Islet of Langerhans (tissue), 1 donor: Measurements from ENCODE around the gene ANTXRL.
"Not testable (repeated sequence)": the region's sequence is repeated elsewhere in the genome, so short reads cannot be mapped to it uniquely, and the experiment has no call there.

Experiments
- FAIRE-seq: peaks from one replicate; lab custom pipeline; 2011; peaks lifted over from hg19 to GRCh38; lab: Jason Lieb, UNC

The ANTXRL gene

GRCh38 chr10:46273506-46274477, 13.0 kb upstream of the ANTXRL start:
- FAIRE-seq, result no peak

GRCh38 chr10:46277840-46278239, 9.0 kb upstream of the ANTXRL start:
- no peak for FAIRE-seq

DNA sequence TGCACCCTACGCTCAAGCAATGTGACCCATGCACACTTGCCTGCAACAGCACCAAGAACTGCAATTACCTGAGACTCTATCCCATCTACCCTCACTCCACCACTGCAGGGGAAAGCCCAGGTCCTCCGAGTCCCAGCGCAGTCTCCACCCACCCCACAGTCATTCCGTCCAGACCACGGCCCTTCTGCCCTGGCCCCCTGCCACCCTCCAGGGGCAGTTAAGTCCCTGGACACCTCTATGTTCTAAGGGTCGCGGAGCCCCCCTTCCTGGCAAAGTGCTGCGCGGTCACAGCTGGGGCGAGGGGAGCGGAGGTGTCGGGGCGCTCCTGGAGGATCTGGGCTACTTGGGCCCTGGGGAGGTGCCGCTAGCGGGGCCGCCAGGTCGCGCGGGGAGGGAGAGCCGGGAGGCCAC, 4.4 kb upstream of the ANTXRL start:
- not testable (repeated sequence) for FAIRE-seq

- no peak for FAIRE-seq
Measured at GRCh38 chr10:46282842-46283574, 3.8 kb upstream of the ANTXRL start.

GRCh38 chr10:46283580-46284285, 3.1 kb upstream of the ANTXRL start:
- no peak for FAIRE-seq

DNA sequence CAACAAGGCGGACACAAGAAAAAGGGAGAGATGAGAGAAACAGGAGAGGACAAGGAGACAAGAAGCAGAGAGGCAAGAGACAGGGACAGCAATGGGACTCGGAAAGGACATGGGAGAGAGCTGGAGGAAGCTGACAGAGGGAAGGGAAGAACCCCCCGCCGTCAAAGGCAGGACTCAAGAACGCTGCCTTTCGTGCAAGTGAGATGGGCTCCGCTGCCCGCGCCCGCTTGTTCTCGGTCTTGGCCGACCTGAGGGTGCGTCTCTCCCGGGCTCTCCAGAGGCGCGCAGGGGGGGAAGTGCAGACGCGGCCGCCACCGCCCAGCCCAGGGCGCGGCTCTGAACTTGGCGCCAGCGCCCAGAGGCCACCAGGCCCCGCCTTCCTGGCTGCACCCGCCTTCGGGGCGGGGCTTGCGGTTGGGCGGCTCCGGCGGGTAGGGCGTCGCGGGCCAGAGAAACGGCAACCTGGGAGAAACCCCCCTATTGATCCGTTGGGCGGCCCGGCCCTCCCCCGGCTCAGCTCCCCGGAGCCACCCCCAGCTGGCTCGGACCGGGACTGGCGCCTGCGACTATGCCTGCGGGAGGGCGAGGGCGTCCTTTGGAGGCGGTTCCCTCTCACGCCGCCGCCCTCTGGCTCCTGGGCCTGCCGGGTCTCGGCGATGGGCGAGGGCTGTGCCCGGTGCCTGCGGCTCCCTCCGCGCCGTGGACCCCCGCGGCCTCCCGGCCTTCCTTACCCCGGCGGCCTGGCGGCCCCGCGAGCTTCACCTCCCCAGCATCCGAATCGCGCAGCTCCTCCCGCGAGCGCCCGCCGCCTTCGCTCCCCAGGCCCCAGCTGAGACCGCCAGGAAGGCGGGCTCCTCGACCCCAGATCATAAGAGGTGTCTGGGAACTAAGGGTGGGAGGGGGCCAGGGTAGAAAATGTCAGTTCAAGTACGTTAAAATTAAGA, 2.2 kb upstream of the ANTXRL start:
- FAIRE-seq, result no peak

DNA sequence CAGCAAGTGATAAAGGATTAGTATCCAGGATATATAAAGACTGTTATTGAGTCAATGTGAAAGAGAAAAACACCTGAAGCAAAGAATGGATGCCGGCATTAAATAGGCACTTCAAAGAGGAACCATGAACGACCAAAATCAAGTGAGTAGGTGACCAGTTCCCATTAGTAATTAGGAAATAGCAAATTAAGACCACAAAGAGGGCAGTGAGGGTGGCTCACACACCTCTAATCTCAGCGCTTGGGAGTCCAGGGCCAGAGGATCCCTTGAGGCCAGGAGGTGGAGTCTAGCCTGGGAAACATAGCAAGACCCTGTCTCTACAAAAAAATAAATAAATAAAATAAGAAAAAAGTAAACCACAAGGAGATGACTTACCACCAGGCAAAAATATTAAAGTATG, 1.5 kb upstream of the ANTXRL start:
- FAIRE-seq, result no peak

DNA sequence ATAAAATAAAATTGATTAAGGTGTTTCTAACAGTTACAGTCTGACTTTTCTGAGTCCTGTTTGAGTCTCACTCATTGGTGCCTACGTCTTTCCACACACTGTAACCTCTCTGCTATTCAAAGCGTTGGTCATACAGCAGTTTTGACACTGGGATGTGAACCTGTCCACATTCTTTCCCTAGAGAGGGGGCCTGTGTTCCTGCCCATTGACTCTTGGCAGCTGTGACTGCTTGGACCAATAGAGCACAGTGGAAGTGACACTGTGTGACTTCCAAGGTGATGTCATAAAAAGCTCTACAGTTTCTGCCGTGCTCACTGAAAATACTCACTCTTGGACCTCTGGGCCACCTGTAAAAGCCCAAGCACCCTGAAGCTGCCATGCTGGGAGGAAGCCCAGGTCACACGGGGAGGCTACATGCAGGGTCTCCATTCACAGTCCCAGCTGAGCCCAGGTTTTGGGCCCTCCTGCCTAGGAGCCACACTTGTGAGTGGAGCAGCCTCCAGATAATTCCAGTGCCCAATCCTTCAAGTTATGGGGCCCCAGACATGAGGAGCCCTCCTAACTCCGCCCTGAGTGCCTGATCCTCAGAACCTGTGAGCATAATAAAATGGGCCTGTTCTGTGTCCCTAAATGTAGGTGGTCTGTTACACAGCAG, 704 bp upstream of the ANTXRL start:
- no peak for FAIRE-seq

DNA sequence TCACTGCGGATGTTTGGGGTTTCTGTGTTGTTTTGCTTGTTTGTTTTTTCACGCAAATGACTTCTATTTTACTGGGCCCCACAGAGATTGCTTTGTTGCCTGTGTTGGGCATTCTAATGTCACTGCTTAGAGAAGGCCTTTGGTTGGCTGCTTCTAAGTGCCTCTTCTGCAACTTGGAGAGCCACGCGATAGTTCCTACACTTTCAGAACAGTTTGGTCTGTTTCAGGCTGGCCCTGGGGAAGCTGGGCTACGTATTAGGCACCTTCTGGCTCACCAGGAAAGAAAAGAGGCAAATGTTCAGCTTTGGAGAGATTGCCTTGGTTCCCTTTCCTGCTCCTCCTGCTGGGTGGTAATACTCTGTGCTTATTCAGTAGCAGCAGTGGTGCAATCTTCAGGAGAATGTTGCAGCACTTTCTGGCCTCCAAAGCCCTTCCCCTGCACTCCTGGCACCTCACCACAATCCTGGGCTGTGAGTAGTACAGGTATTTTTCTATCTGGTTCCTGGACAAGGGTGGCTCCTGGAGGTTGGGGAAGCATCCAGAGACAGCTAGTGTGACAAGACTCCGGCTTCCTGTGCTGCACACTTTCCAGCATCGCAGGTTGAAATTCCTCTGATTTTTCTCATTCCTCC, 1.2 kb downstream of the ANTXRL start:
- FAIRE-seq, result no peak

DNA sequence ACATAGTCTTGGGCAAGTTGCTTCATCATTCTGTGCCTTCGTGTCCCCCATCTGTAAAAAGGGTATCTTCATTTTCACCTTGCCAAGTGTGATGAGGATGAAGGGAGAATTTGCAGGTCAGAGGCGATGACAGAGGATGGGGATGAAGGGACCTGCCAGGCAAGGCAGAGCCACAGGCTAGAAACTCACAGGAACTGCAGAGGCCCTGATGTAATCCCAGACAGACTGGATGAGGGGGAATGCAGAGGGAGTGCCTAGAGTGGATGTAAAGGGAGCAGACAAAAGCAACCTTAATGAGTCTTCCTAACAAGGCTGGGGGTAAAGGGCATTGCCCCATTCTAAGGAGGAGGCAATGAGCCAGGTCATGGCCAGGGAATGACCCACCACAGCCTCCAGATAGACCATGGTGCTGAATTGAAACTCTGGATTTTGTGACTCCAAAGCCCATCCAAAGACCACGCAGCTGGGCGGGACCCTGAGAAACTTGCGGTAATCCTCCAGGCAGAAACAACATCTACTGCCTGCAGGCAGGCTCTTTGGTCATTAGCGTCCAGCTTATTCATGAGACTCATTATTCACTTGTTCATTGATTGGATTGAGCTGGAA, 1.9 kb downstream of the ANTXRL start:
- FAIRE-seq, result no peak

- no peak for FAIRE-seq
Measured at GRCh38 chr10:46289209-46289810, 2.5 kb downstream of the ANTXRL start.

GRCh38 chr10:46290101-46290886, 3.5 kb downstream of the ANTXRL start:
- FAIRE-seq, result no peak

DNA sequence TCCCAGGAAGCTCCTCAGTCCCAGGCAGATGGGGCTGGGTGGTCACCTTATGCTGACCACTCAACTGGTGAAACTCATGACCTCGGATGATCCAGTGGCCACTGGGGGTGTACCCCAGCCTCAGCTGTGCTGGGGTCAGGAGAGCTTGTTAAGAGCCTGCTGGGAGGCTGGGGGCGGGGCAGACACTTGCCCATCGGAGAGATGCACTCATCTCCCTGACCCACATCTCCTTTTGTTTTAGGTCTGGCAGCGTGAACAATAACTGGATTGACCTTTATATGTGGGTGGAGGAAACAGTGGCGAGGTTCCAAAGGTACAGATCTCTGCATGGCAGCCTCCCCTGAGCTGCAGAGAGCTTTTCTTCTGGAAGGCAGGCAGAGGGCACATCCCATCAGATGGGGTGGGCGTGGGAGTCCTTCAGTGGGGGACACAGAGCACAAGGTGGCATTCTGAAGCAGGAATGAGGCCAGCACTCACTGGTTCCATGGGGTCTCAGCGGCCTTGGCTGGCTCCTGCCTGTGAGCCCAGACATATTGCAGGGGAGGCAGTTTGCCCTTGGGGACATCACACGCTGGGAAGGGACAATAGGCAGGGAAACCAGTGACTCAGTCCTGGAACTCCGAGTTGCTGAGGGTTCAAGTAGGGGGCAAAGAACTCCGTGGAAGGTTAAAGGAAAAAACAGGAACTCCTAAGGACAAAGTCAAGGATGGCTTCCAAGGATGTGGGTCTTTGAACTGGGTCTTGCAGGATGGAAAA, 5.2 kb downstream of the ANTXRL start:
- FAIRE-seq, result no peak

- no peak for FAIRE-seq
Measured at GRCh38 chr10:46292573-46293023, 5.8 kb downstream of the ANTXRL start.

DNA sequence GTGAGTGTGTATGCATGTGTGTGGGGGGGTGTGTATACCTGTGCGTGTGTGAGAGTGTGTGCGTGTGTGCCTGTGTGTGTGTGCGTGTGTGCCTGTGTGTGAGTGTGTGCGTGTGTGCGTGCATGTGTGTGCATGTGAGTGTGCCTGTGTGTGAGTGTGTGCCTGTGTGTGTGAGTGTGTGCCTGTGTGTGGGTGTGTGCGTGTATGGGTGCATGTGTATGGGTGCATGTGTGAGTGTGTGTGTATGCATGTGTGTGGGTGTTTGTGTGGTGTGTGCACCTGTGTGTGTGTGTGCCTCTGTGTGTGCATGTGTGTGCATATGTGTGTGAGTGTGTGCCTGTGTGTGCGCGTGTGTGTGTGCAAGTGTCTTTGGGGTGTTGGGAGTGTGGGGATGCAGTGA, 6.4 kb downstream of the ANTXRL start:
- no peak for FAIRE-seq

- FAIRE-seq, result no peak
Measured at GRCh38 chr10:46293832-46294640, 7.2 kb downstream of the ANTXRL start.

- no peak for FAIRE-seq
Measured at GRCh38 chr10:46294641-46295220, 7.9 kb downstream of the ANTXRL start.
